B cell (primary cell): ENCODE data around the gene IMMP2L.

Source experiments
- CTCF ChIP-seq: fragments of 200-600 bp; IDR thresholded peaks from one replicate; pipeline ENCODE4 v1.8.0; 2022; ENCODE audit warnings: antibody characterized with exemption, mild to moderate bottlenecking
- EZH2 ChIP-seq: IDR thresholded peaks from 2 replicates; pipeline ENCODE4 v1.6.1; 2012; ENCODE audit warnings: borderline replicate concordance, low read depth, mild to moderate bottlenecking, moderate library complexity, low read length; ENCODE audit not compliant: insufficient read depth, poor library complexity, severe bottlenecking

GRCh38 chr7:110909117-110909516, 653.2 kb downstream of the IMMP2L start:
- TF ChIP-seq CTCF (no peak), EZH2 (no peak)
